AG09309 (cell line): ENCODE results near the gene HAPLN1.

Experiments used
- DNase-seq: peaks from one replicate; pipeline ENCODE4 v3.0.0-alpha.2; 2010; ENCODE audit warnings: low read depth
- H3K4me3 ChIP-seq: 2 replicates; pipeline ENCODE4 v1.5.1; 2011; ENCODE audit warnings: mild to moderate bottlenecking, low read depth, low read length, moderate library complexity; ENCODE audit not compliant: control insufficient read depth
- TF ChIP-seq, protein P1 (sequence below): IDR thresholded peaks from 2 replicates; pipeline ENCODE4 v1.5.1; 2011; ENCODE audit warnings: mild to moderate bottlenecking, low read depth, low read length, inconsistent platforms; ENCODE audit not compliant: insufficient read depth, control insufficient read depth; ENCODE audit errors: missing control alignments

The HAPLN1 gene

DNA sequence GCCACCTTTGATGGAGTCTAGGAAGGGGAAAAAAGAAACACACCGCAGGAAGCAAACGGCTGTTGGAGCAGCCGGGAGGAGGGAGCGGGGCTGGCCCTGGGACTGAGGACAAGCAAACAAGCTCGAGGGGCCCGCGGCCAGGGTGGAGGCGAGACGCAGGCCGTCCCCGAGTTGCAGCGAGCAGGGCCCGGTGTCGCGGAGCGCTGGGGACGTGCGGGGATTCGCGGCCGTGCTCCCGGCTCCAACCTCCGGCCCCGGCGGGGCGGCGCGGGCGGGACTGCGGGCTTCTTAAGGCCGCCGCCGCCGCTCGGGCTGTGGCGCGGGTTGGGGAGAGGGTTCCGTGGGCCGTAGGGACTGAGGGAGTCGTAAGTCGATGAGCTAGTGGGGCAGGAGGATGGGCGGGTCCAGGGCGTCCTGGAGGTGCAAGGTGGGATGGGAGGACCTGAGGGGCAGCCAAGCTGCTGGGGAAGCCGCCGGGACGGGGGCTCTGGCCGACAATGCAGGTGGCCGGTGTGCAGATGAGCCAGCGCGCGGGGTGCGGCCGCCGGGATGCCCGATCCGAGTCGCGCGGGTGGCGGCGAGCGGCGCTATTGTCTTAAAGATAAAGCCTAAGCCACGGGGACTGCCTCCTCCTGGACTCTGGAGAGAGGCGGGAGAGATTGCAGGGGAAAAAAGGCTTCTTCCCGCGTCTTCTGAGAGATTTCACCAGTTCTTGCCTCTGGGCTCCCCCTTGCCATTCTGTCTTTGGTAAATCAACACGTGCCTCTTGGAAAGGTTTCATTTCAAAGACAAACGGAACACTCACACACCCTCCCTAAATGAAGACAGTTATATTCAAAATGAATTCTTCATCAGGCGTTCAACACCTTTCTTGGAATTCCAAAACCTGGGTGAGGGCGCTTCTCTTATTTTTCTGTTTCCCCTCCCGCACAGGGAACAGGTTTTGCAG, 1.6 kb upstream of the HAPLN1 start:
- TF ChIP-seq, protein P1, sequence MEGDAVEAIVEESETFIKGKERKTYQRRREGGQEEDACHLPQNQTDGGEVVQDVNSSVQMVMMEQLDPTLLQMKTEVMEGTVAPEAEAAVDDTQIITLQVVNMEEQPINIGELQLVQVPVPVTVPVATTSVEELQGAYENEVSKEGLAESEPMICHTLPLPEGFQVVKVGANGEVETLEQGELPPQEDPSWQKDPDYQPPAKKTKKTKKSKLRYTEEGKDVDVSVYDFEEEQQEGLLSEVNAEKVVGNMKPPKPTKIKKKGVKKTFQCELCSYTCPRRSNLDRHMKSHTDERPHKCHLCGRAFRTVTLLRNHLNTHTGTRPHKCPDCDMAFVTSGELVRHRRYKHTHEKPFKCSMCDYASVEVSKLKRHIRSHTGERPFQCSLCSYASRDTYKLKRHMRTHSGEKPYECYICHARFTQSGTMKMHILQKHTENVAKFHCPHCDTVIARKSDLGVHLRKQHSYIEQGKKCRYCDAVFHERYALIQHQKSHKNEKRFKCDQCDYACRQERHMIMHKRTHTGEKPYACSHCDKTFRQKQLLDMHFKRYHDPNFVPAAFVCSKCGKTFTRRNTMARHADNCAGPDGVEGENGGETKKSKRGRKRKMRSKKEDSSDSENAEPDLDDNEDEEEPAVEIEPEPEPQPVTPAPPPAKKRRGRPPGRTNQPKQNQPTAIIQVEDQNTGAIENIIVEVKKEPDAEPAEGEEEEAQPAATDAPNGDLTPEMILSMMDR = peak; percentile 50
- peak overlapping the region; percentile 60 for H3K4me3 ChIP-seq
- peak; percentile 10 for DNase-seq

DNA sequence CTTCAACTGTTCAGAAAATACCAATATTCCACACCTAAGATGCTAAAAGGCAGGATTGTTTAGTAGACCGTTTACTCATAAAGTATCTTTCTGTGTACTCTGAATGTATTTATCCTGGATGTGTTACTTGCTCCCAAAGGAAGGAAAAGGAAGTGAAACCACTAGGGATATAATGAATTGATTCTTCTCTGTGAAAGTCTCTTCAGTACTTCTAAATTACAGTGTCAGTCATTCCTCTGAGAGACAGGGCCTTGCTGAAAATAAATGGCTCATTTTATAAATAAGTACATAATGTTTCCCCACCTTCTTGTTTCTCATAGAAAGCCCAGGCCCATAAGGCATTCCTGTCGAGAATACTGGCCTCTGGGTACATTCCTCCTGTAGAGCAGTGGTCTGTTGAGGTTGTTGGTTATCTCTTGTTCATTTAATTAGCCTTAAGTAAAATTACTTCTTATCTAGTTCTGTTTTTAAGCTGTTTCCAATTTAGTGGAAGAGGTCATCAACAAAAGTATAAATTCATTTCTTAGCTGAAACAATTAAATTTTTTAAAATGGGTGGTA, 1.6 kb downstream of the HAPLN1 start:
- H3K4me3 ChIP-seq = no peak overlapping the region
- no peak for DNase-seq
- TF ChIP-seq, protein P1 = no peak

DNA sequence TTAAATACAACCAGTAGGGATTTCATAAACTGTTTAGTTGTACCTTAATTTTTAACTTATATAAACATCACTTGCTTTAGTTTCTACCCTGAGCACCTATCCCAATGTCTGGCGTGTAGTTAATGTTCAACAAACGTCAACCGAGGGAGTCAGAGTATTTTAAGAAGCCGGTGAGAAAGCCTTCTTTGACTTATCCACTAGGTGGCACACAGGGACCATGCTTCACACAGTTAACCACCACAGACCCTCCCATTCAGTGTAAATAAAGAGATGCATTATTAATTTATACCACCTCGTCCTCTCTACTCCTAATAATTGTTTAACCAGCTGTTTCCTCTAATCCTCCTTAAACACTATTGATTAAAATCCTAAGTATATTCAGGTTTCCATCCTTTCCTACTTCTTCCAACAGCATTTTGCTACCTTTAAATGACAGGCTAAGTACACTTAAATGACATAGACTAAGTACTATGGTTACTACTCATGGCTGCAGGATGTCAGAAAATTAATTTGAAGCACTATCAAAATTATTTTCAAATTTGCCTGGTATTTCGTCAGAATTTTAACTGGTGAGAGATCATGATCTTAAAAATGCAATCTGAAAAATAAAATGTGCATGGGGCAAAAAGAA, 2.3 kb downstream of the HAPLN1 start:
- TF ChIP-seq, protein P1 = peak; percentile 85
- DNase-seq = peak; percentile 17
- H3K4me3 ChIP-seq = no peak overlapping the region

DNA sequence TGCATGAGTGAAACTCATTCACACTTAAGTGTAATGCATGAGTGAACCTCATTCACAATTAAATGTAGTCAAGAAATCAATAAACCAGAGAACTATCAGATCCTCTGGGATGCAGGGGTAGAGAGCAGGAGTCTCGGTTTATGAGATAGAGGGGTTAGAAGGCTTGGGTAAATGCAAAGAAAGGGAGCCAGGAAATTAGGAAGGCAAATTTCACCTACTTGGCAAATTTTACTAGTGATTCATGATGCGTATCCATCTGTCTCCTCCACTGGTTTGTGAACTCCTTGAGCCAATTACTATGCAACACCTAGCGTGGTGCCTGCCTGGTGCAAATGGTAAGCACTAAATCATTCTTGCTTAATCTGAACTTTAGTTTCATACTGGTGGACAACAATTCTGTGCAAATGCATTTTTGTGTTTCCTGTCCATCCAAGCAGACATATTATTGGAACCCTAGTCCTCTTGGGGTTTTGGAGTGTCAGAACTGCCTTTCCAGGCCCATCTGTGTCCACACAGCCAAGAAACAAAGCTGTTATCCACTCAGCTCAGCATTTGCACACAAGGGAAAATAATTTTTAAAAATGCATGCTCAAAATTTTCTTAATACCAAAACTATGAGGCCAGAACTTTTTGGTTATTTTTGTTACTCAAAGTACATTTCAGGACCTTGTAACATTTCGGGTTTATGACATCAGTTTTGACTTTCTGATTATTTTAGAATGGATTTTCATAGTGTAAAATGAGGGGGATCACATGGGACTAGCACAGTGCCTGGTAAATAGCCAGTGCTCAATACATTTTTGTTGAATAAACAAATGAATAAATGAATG, 5.2 kb downstream of the HAPLN1 start:
- H3K4me3 ChIP-seq = no peak overlapping the region
- TF ChIP-seq, protein P1 = no peak
- DNase-seq = no peak

DNA sequence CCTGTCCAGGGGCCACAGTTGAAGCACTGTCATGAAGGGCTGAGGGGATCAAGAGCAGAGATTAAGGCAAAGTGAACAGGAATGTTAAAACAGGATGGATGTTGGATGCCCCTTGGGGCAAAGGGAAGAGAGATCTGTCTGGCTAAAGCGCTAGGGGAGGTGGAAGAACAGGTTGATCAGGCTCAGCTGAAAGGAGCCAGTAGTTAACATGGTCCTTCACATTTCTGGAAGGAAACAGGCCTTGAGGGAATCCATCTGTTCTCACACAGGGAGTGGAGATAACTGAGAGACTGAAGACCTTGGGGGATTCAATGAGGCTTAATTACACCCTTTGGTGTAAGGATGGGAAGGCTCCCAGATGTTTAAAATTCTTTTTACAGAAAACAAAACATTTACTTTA, 5.8 kb downstream of the HAPLN1 start:
- TF ChIP-seq, protein P1 = no peak
- no peak overlapping the region for H3K4me3 ChIP-seq

More for the DNA sequence above, 5.8 kb downstream of the HAPLN1 start:
- DNase-seq = no peak
